ENCODE data around the gene KLF1. TPM values are rescaled to one million over a fixed set of nuclear protein-coding genes. Genes with fewer than 3 reads are reported as not detected.
A peak's percentile ranks its signal among the peaks of the same experiment; 100 is the strongest.

Gene KLF1
- total RNA-seq, 1 experiment from 2014 or later = 0.30 TPM

DNA sequence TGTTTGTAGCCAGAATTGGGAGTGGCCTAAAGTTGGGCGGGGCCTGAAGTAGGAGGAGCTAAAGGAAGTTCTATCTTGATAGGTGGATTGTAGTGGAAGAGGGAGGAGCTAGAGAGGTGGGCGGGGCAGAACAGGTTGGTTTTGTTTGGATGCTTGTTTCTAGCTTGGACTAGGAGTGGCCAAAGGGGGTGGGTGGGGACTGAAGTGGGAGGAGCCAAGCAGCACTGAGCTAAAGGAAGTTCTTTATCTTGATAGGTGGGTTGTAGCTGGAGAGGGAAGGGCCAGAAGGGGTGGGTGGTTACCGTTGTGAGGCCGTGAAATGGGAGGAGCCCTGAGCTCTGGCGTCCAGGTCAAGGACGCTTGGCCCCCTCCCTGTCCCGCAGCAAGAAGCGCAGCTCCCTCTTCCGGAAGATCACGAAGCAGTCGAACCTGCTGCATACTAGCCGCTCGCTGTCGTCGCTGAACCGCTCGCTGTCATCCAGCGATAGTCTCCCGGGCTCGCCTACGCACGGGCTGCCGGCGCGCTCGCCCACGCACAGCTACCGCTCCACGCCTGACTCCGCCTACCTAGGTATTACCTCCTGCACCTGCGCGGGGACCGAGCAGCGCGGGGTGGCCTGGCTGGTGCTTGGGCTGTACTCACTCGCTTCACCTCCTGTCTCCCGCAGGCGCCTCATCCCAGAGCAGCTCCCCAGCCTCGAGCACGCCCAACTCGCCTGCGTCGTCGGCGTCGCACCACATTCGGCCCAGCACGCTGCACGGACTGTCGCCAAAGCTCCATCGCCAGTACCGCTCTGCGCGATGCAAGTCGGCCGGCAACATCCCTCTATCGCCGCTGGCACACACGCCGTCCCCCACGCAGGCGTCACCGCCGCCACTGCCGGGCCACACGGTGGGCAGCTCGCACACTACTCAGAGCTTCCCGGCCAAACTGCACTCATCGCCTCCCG lies 13.8 kb downstream of the KLF1 start:
- H3K36me3 ChIP-seq (ENCODE audit: insufficient read depth, low read length, poor library complexity, severe bottlenecking) = peaks cover 9% of the 10 kb centered on the region
- DNase-seq (ENCODE audit: low spot score) = peak; percentile 85
- no peaks in the 10 kb centered on the region for H3K9me3 ChIP-seq (ENCODE audit: low read depth, low read length, poor library complexity, severe bottlenecking)
- H3K4me1 ChIP-seq (ENCODE audit: insufficient read depth, low read length, poor library complexity, severe bottlenecking) = no peaks in the 10 kb centered on the region
- H3K4me3 ChIP-seq (ENCODE audit: low read depth, low read length, poor library complexity, severe bottlenecking) = peak overlapping the region; percentile 10
- no peaks in the 10 kb centered on the region for H3K27me3 ChIP-seq (replicated peaks; ENCODE audit: insufficient read depth, low read depth, low read length, poor library complexity)
- no peak for TF ChIP-seq EZH2 (IDR thresholded peaks at IDR 0.05; ENCODE audit: borderline replicate concordance, low read depth, low read length, poor library complexity, severe bottlenecking)
- TF ChIP-seq, protein P1, sequence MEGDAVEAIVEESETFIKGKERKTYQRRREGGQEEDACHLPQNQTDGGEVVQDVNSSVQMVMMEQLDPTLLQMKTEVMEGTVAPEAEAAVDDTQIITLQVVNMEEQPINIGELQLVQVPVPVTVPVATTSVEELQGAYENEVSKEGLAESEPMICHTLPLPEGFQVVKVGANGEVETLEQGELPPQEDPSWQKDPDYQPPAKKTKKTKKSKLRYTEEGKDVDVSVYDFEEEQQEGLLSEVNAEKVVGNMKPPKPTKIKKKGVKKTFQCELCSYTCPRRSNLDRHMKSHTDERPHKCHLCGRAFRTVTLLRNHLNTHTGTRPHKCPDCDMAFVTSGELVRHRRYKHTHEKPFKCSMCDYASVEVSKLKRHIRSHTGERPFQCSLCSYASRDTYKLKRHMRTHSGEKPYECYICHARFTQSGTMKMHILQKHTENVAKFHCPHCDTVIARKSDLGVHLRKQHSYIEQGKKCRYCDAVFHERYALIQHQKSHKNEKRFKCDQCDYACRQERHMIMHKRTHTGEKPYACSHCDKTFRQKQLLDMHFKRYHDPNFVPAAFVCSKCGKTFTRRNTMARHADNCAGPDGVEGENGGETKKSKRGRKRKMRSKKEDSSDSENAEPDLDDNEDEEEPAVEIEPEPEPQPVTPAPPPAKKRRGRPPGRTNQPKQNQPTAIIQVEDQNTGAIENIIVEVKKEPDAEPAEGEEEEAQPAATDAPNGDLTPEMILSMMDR (conservative IDR thresholded peaks at IDR 0.05; ENCODE audit: low read depth, low read length) = no peak
- intact Hi-C loops (cut with micrococcal nuclease; ENCODE audit: unreplicated experiment) = no loop called here
- CTCF ChIA-PET = interaction anchor here (0.7 kb wide), 2 partner anchors 26 to 112 kb away, joined by 4 to 9 read pairs; no protein-coding TSS in a partner anchor
- no TSS peak for BruUV-seq (replicated peaks)
- no peak overlapping the region for H3K27ac ChIP-seq (ENCODE audit: low read depth, low read length, poor library complexity, severe bottlenecking)
- POLR2A ChIA-PET (ENCODE audit: low non-redundant PET) = interaction anchor here (0.5 to 0.7 kb wide), 4 partner anchors 17 to 1144 kb away, joined by 4 to 19 read pairs (median 6); no protein-coding TSS in a partner anchor

DNA sequence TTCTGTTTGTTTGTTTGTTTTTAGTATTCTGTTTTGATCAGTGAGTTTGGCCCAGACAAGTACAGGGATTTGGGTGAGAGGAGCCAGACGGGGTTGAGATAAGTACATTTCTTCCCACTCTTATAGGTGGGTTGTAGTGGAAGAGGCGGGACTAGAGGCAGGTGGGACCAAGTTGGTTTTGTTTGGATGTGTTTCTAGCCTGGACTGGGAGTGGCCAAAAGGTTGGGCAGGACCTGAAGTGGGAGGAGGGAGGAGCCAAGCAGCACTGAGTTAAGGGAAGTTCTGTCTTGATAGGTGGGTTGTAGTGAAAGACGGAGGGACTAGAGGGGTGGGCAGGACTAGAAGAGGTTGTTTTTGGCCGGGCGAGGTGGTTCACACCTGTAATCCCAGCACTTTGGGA lies 14.7 kb downstream of the KLF1 start:
- CTCF ChIA-PET = interaction anchor here (0.7 kb wide), 1 partner anchor 230 kb away, joined by 3 read pairs; no protein-coding TSS in a partner anchor
- BruUV-seq (replicated peaks) = no TSS peak

DNA sequence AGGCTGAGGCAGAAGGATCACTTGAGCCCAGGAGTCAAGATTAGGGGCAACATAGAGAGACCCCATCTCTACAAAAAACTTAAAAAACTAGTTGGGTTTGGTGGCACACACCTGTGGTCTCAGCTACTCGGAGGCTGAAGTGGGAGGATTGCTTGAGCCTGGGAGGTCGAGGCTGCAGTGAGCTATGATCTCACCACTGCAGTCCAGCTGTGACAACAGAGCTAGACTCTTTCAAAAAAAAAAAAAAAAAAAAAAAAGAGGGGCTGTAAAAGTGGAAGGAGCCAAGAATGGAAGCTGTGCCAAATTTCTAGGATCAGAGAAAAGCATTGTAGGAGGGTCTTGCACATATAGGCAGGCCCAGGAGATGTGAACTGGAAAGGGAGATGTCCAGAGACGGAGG lies 15.3 kb downstream of the KLF1 start:
- ChIA-PET POLR2A (ENCODE audit: low non-redundant PET) (interaction anchor here (0.6 kb wide), 1 partner anchor 132 kb away, joined by 4 read pairs; no protein-coding TSS in a partner anchor), CTCF (interaction anchor here (0.6 to 0.7 kb wide), 2 partner anchors 114 to 229 kb away, joined by 3 to 9 read pairs; no protein-coding TSS in a partner anchor)
- TF ChIP-seq, protein P1 (conservative IDR thresholded peaks at IDR 0.05; ENCODE audit: low read depth, low read length) = no peak
- no peak for TF ChIP-seq EZH2 (IDR thresholded peaks at IDR 0.05; ENCODE audit: borderline replicate concordance, low read depth, low read length, poor library complexity, severe bottlenecking)
- no peak for DNase-seq (ENCODE audit: low spot score)
- H3K27me3 ChIP-seq (replicated peaks; ENCODE audit: insufficient read depth, low read depth, low read length, poor library complexity) = no peaks in the 10 kb centered on the region
- no peaks in the 10 kb centered on the region for H3K9me3 ChIP-seq (ENCODE audit: low read depth, low read length, poor library complexity, severe bottlenecking)
- no peak overlapping the region for H3K27ac ChIP-seq (ENCODE audit: low read depth, low read length, poor library complexity, severe bottlenecking)
- H3K36me3 ChIP-seq (ENCODE audit: insufficient read depth, low read length, poor library complexity, severe bottlenecking) = peaks cover 5% of the 10 kb centered on the region
- no TSS peak for BruUV-seq (replicated peaks)
- no peak overlapping the region for H3K4me3 ChIP-seq (ENCODE audit: low read depth, low read length, poor library complexity, severe bottlenecking)
- intact Hi-C loops (cut with micrococcal nuclease; ENCODE audit: unreplicated experiment) = no loop called here
- peaks cover 9% of the 10 kb centered on the region for H3K4me1 ChIP-seq (ENCODE audit: insufficient read depth, low read length, poor library complexity, severe bottlenecking)

More for the DNA sequence above, 14.7 kb downstream of the KLF1 start:
- TF ChIP-seq, protein P1 (conservative IDR thresholded peaks at IDR 0.05; ENCODE audit: low read depth, low read length) = no peak
- TF ChIP-seq EZH2 (IDR thresholded peaks at IDR 0.05; ENCODE audit: borderline replicate concordance, low read depth, low read length, poor library complexity, severe bottlenecking) = no peak
- peaks cover 6% of the 10 kb centered on the region for H3K4me1 ChIP-seq (ENCODE audit: insufficient read depth, low read length, poor library complexity, severe bottlenecking)
- DNase-seq (ENCODE audit: low spot score) = no peak
- intact Hi-C loops (cut with micrococcal nuclease; ENCODE audit: unreplicated experiment) = no loop called here
- H3K27ac ChIP-seq (ENCODE audit: low read depth, low read length, poor library complexity, severe bottlenecking) = no peak overlapping the region
- H3K4me3 ChIP-seq (ENCODE audit: low read depth, low read length, poor library complexity, severe bottlenecking) = no peak overlapping the region
- peaks cover 5% of the 10 kb centered on the region for H3K36me3 ChIP-seq (ENCODE audit: insufficient read depth, low read length, poor library complexity, severe bottlenecking)
- POLR2A ChIA-PET (ENCODE audit: low non-redundant PET) = interaction anchor here (0.6 kb wide), 1 partner anchor 132 kb away, joined by 4 read pairs; no protein-coding TSS in a partner anchor
- H3K9me3 ChIP-seq (ENCODE audit: low read depth, low read length, poor library complexity, severe bottlenecking) = no peaks in the 10 kb centered on the region
- no peaks in the 10 kb centered on the region for H3K27me3 ChIP-seq (replicated peaks; ENCODE audit: insufficient read depth, low read depth, low read length, poor library complexity)
